GM12878 (cell line): Measurements from ENCODE around the gene RAB43. TPM values are rescaled to one million over a fixed set of nuclear protein-coding genes. Genes with fewer than 3 reads are reported as not detected.

Source experiments
- EED ChIP-seq: sonication (generic); IDR thresholded peaks from 2 replicates; pipeline ENCODE4 v1.6.1; 2016; ENCODE audit warnings: antibody characterized with exemption, low read depth
- MEF2A ChIP-seq: IDR thresholded peaks from 2 replicates; pipeline ENCODE4 v1.6.1; 2011; ENCODE audit warnings: low read depth, mild to moderate bottlenecking, low read length, moderate library complexity; ENCODE audit not compliant: insufficient read depth
- NFYB ChIP-seq: IDR thresholded peaks from 2 replicates; pipeline ENCODE4 v1.6.1; 2011; ENCODE audit warnings: low read depth, mild to moderate bottlenecking, low read length, improper control_type of control experiment, moderate library complexity; ENCODE audit not compliant: insufficient read depth
- POLR2AphosphoS2 ChIP-seq: IDR thresholded peaks from 2 replicates; pipeline ENCODE4 v1.6.1; 2011; ENCODE audit warnings: low read depth, mild to moderate bottlenecking, low read length, improper control_type of control experiment, moderate library complexity
- SKIL ChIP-seq: fragments of 450-650 bp; IDR thresholded peaks from 2 replicates; pipeline ENCODE4 v1.6.1; 2017; ENCODE audit warnings: mild to moderate bottlenecking, low read depth, inconsistent platforms; ENCODE audit not compliant: poor library complexity, severe bottlenecking
- USF2 ChIP-seq: IDR thresholded peaks from 2 replicates; pipeline ENCODE4 v1.6.1; 2011; ENCODE audit warnings: low read depth, low read length, improper control_type of control experiment, borderline replicate concordance
- polyA plus RNA-seq, 11 experiments: library from polyadenylated mRNA; depleted of rRNA in 4 of 11; unstranded in 6 of 11; stranded (reverse) in 5 of 11; fragments of >200 nt; fragmentation: Nextera tagmentation in 4 of 11; fragmentation: Illumina TruSeq in 1 of 11; extraction: Ambion mirVana in 4 of 11; extraction: Trizol in 1 of 11; gene quantifications; 1 replicate in 1 of 11; 2 replicates in 10 of 11; pipeline versions ENCODE4 v1.2.1 to v1.2.3, GENCODE V29; 2011 to 2016; ENCODE audit warnings: inconsistent platforms in 2 of 11, missing spikeins in 2 of 11, low read depth in 1 of 11
- total RNA-seq, 4 experiments: library from RNA; depleted of rRNA in 3 of 4; stranded (reverse); fragments of >200 nt in 3 of 4; fragmentation: Illumina TruSeq in 1 of 4; extraction: Trizol in 1 of 4; gene quantifications; 2 replicates each; pipeline versions ENCODE4 v1.2.1 to v1.2.3, GENCODE V29; 2013 to 2021
- TF ChIP-seq, protein P1 (sequence below): IDR thresholded peaks from 2 replicates; pipeline ENCODE4 v1.6.1; 2012; ENCODE audit warnings: low read depth, low read length, improper control_type of control experiment

RAB43 gene
- total and polyA plus RNA-seq, 10 of the 15 experiments (the other 5 are each of a cell fraction or from before 2014, with no cell fraction given): 0.08 to 14.0 (median 4.0) TPM

DNA sequence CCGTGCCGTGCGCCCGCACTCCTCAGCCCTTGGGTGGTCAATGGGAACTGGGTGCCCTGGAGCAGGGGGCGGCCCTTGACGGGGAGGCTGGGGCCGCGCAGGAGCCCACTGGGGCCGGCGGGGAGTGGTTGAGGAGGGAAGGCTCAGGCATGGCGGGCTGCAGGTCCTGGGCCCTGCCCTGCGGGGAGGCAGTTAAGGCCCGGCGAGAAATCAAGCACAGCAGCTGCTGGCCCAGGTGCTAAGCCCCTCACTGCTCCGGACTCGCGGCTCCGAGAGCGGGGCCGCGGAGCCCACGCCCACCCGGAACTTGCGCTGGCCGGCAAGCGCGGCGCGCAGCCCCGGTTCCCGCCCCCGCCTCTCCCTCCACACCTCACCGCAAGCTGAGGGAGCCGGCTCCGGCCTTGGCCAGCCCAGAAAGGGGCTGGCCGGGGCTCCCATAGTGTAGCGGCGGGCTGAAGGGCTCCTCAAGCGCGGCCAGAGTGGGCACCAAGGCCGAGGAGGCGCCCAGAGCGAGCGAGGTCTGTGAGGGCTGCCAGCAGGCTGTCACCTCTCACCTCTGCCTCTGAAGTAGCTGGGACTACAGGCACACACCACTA, 53.2 kb downstream of the RAB43 start (continued):
- TF ChIP-seq, protein P1, sequence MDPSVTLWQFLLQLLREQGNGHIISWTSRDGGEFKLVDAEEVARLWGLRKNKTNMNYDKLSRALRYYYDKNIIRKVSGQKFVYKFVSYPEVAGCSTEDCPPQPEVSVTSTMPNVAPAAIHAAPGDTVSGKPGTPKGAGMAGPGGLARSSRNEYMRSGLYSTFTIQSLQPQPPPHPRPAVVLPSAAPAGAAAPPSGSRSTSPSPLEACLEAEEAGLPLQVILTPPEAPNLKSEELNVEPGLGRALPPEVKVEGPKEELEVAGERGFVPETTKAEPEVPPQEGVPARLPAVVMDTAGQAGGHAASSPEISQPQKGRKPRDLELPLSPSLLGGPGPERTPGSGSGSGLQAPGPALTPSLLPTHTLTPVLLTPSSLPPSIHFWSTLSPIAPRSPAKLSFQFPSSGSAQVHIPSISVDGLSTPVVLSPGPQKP: no peak
- TF ChIP-seq POLR2AphosphoS2 (no peak), MEF2A (no peak), USF2 (no peak), SKIL (no peak), EED (no peak), NFYB (no peak)
